Choroid plexus epithelial cell (primary cell): ENCODE results near the gene ITGA6.
"Not testable (repeated sequence)": the region's sequence is repeated elsewhere in the genome, so short reads cannot be mapped to it uniquely, and the experiment has no call there.

ENCODE experiments used
- DNase-seq: peaks from one replicate; pipeline ENCODE4 v3.0.0-alpha.2; 2010; ENCODE audit warnings: low read depth
- H3K4me3 ChIP-seq: 2 replicates; pipeline ENCODE4 v1.5.1; 2011; ENCODE audit warnings: low read depth, mild to moderate bottlenecking, control low read depth, low read length, moderate library complexity
- CTCF ChIP-seq: conservative IDR thresholded peaks from 2 replicates; pipeline ENCODE4 v1.5.1; 2011; ENCODE audit warnings: low read depth, mild to moderate bottlenecking, control low read depth, inconsistent platforms, low read length, moderate library complexity

The ITGA6 gene

GRCh38 chr2:172513524-172513900 is 86.1 kb downstream of the ITGA6 start:
- DNase-seq, result no peak
- no peak overlapping the region for H3K4me3 ChIP-seq
- TF ChIP-seq CTCF, result no peak

- no peak for TF ChIP-seq CTCF
- no peak for DNase-seq
- H3K4me3 ChIP-seq, result no peak overlapping the region
Measured at GRCh38 chr2:172513935-172514586, 86.7 kb downstream of the ITGA6 start.

GRCh38 chr2:172516299-172516698 is 88.9 kb downstream of the ITGA6 start:
- H3K4me3 ChIP-seq, result no peak overlapping the region
- no peak for TF ChIP-seq CTCF
- DNase-seq, result peak; percentile 61

GRCh38 chr2:172518995-172519394 is 91.6 kb downstream of the ITGA6 start:
- TF ChIP-seq CTCF, result no peak
- H3K4me3 ChIP-seq, result no peak overlapping the region
- no peak for DNase-seq

- no peak for TF ChIP-seq CTCF
- H3K4me3 ChIP-seq, result no peak overlapping the region
- no peak for DNase-seq
Measured at GRCh38 chr2:172525601-172526000, 98.2 kb downstream of the ITGA6 start.

GRCh38 chr2:172531309-172531708 is 103.9 kb downstream of the ITGA6 start:
- DNase-seq, result no peak
- no peak overlapping the region for H3K4me3 ChIP-seq
- TF ChIP-seq CTCF, result no peak

GRCh38 chr2:172532461-172532860 is 105.1 kb downstream of the ITGA6 start:
- not testable (repeated sequence) for H3K4me3 ChIP-seq, DNase-seq

- no peak for DNase-seq
- TF ChIP-seq CTCF, result no peak
- no peak overlapping the region for H3K4me3 ChIP-seq
Measured at GRCh38 chr2:172533687-172534086, 106.3 kb downstream of the ITGA6 start.
